ENCODE measurements around the gene VOPP1.
"Not testable (repeated sequence)": the region's sequence is repeated elsewhere in the genome, so short reads cannot be mapped to it uniquely, and the experiment has no call there.

The VOPP1 gene

DNA sequence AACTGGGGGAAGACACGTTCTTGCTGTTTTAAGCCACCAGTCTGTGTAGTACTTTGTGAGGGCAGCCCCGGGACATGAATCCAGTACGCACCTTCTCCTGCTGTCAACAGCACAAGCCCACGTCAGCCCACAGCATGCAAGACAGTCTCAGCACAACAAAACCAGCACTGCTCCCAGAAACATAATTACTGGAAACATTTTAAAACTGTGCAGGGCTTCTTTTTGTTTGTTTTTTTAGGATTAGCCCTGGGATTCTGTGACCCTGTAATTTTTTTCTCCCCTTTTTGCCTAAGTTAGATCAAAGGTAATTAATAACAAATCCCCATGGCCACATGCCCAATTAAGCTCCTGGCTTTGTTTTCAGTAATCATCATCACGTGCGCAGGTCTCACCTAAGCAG lies 87.5 kb downstream of the VOPP1 start:
- no peak for DNase-seq

DNA sequence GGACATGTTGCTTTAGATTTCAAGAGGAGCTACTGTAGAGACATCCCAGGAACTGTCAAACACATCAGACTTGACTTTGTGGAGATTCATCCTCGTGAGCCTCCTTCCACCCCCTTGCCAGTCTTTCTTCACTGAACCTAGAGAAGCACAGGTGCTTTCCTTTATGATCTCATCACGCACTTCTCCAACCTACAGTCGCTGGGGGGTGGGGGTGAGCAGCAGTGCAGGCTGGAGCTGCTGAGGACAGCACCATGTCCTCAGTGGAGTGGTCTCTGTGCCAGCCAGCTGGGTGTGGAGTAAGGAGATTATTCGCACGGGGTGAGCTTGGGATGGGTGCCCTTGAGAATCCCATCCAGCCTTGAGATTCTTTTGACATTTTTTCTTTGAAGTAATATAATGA lies 88.1 kb downstream of the VOPP1 start:
- DNase-seq: no peak

DNA sequence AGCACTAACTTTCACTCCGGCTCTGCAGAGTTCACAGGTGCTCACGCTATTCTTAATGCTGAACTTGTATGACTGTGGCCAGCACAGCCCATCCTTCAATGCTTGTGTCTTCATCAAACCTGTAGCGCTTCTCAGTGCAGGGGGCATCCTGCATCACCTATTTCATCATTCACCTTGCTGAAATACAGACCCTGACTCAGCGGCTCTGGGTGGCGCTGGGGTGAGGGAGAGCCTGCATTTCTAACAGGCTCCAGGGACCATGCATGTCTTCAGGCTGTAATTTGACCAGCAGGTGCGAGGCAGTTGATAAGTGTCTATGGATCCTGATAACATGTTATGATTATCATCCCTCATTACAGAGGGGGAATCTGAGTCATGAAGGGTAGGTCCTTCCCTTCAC lies 89.3 kb downstream of the VOPP1 start:
- no peak for DNase-seq

DNA sequence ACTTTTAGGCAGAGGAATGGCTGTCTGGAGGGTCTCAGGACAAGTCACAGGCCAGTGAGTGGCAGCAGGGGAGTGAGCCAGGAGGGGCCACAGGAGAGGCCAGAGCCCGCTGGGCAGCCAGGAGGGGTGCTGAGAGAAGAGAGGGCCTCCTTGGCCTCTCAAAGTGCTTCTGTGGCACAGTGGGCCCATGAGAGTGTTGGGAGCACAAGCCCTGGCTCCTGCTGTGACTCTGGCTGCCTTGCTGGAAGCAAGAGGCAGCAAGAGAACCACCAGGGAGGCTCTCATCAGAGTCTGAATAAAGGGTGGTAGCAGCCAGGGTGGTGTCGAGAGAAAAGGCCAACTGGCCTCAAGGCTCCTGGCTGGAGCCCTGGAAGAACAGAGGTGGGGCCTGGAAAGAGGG lies 91.1 kb downstream of the VOPP1 start:
- no peak for DNase-seq

DNA sequence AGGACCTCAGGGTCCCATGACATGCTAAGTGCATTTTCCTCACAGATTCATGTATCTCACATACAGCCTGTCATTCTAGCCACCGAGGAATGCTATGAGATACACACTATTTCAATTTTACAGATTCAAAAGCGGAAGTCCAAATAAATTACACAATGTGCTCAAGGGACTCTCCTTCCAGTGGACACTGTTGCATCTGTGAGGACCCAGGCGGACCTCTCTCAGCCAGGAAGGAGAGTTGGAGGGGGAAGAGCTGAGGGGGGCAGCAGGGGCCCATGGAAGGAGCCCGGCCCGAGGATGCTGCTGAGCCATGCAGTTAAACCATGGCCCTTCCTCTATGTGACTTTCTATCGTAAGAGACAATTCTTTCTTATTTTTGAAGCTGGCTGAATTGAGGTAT lies 93.6 kb downstream of the VOPP1 start:
- no peak for DNase-seq

DNA sequence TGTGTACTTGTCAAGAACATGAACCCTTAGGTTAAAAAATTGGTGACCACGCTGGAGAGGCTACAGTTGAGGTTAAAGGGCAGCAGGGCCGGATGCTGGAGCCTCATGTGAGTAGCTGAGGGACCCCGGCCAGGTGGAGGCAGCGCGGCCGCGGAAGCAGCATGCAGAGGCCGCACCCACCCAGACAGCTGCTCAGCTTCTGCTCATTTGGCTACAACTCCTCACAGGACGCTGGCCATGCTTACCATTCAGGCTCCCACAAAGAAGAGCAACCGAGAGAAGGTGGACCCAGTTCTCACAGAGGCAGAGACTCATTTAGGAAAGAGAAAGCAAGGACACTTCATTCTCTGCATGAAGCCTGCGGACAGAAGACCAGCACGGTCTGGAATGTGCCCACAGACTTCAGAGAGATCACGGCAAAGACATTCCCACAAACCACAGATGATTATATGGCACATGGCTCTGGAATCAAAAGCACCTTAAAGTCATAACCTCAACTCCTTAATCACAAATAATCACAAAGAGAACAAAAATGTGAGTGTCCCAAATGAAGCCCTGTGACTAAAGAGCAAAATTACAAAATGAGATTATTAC lies 94.4 kb downstream of the VOPP1 start:
- no peak for DNase-seq

DNA sequence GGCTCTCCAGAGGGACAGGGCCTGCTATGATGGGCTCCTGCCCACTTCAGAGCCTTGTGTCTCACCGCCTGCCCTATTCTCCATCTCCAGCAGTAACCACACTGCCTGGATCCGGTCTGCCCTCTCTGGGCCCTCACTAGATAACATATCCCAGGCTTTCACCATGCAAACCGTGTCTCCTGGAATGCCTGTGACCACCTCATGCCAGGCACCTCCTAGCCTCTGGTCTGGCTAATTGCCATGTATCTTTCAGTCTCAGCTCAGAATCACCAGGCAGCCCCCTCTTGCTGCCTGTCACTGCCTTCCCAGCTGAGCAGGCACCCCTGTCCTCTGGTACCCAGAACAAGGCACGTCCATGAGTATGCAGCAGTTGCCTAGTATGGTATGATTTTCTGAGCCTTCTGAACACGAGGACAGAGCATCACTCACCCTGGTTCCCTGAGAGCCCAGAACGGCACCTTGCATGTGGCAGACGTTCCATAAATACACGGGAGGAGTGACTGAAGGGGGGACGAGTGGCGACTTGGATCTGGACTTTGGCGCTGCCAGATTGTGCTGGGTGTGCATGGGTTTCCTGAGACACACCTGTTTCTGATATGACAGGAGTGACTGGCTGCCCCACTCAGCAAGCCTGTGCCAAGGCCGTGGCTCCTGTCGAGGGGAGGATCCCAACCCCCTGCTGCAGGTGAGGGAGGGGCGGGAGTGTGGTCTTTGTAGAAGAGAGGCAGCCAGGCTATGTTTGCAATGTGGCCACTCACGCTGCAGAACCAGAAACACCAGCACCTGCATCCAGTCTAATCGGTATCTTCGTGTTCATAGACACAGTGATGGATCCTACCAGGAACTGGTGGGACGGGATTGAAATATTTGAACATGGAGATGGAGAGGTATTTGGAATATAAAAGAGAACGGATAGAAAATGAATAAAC lies 95.2 kb downstream of the VOPP1 start:
- no peak for DNase-seq

DNA sequence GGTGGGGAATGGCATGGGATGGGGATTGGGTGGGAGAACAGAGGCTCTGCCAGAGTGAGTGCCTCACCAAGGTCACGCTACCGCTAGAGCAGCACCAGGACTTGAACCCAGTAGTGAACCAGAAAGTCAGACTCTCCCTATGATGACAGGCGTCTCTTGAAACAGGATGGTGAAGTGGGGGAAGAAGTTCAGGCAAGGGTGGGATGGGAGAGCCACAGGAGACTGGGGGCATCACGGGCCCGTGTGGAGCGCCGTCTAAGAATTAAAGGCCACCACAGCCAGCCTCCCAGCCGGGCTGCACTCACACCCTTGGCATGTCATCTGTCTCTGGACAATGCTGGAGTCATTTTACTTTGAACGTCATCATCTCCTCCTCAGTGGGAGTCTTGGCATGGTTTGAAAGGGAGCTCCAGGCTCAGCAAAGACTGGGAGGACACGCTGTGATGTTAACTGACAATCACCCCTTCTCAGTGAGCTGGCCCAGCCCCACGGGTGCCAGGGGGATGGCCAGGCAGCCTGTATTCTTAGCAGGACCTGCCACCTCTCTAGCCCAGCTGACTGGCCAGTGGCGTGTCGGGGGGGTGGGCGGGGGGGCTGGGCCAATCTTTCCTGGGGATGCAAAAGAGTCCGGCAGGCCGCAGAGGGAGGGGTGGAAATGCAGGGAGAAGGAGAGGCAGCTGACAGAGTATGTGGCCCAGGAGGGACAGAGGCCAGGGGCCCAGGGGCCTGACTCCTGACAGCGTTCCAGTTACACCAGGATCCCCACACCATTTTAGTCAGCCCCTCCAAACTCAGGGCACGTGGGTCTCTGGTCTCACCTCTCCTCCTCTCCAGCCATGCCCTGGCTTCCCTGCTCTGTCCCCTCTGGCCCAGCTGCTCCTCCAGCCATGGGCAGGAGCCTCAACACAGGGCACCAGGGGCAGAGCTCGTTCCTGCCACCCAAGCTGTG lies 96.2 kb downstream of the VOPP1 start:
- no peak for DNase-seq

DNA sequence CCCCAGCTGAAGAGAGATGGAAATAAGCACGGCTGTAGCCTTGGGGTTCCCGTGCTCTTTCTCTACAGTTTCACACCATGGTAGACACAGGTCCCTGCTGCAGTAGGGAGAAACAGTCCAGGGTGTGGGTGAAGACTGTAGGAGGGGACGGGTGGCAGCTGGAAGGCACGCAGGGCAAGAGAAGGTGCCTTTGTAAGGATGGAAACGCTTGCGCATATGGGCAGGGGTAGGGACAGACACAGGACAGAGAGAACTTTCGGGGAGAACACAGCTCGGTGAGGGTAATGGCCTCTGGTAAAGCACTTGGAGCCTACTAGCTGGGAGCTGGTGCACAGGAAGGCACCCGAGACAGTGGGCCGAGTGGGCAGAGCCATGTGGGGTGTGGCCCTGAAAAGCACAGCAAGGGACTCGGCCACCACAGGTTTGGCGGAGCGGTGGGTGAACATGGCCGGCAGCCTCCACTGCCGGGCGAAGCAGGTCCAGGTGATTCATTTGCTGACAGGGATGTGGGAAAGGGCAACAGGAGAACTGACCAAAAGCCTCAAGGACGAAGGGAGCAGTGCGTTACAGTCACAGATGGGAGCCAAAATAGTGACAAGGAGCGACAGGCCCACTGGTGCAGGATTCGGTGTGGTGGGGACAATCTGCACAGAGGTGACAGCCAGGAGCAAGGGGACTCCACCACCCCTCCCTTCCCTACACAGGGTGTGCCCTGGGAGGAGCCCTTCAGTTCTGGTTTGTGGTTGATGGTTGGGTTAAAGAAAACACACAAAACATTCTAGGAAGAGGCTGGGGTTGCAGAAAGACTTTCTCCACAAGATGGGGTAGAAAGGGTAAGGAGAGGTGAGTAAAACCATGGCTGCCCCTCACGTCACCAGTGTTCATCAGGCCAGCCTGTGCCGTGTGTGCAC lies 97.1 kb downstream of the VOPP1 start:
- no peak for DNase-seq

DNA sequence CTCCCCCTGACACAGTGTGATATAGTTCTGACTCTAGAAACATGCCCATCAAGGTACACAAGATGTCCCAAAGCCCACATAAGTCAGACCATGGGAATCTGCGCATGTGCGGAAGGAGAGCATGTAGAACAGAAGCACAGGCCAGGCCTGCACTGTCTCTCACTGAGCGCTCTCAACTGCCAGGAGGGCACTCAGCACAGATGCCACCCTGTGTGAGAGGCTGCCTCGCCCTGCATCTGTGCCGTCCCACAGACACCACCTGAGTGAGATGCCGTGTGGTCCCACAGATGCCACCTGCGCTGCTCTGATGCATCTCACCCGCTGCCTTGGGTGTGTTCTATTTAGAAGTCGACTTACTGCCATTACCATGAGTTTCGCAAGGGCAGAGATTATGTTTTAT lies 98.4 kb downstream of the VOPP1 start:
- DNase-seq: no peak

DNA sequence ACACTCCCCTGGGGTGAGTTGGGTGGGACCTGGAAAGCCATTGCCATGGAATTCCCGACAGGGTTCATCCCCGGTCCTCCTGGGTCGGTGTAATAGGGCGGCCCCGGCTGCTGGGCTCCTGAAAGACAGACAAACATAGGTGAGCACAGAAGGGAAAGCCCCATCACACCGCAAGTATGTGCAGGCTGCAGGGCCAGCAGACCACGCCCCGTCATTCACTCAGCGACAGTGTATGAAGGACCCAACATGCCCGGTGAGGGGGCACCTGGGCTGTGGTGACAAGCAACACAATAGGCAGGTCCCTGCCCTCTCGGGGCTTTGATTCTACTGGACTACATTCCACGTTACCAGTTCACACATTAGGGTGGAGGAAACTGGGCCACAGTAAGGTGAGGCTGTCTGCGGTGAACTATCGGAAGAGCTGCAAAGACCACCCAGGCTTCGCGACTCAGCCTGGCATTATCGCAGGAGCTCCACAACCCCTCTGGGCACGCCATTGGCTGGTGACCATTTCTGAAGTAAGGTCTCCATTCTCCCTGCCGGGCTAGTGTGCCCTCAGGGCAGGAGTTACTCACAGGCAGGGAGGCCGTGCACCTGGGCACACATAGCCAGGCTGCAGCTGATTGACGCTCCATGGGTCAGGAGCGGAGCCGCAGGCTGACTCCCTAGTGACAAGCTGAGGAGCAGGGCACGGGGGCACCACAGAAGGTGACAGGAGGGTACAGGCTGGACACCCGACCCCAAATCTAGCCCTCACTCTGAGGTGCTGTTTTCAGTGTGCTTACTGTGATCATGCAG lies 99.2 kb downstream of the VOPP1 start:
- no peak for DNase-seq

DNA sequence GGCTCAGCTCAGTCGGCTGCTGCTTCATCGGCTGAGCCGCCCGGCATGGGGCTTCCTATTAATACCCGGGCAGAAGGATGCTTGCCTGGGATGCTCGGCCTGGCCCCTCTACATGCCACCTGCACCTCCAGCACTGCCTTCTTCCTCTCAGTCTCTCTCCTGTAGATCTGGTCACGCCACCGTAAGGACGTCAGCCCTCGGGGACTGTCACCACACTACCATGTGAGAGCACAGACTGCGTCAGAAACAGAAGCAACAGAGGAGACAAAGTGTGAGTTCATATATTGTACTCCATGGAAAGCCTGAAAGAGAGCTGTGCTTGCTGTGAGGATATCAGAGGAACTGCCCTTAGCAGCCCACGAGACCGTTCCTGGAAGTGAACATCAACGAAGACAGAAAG lies 99.9 kb downstream of the VOPP1 start:
- DNase-seq: not testable (repeated sequence)

DNA sequence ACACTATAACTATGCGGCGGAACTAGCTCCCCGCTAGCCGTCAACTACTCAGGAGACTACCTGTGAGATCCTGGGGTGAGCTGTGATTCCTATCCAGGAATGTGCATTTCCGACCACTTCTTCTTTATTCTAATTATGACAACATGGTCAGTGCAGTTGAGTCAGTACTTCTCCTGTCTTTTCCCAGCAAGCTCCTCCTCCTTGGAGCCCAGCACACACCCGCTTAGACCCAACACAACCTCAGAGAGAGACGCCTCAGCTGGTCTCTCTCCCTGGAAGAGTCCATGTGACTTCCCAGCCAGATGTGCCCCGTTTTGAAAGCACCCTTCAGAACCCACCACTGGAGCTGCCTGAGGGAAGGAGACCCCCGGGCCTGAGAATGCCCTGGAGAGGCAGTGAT lies 100.7 kb downstream of the VOPP1 start:
- DNase-seq: not testable (repeated sequence)

DNA sequence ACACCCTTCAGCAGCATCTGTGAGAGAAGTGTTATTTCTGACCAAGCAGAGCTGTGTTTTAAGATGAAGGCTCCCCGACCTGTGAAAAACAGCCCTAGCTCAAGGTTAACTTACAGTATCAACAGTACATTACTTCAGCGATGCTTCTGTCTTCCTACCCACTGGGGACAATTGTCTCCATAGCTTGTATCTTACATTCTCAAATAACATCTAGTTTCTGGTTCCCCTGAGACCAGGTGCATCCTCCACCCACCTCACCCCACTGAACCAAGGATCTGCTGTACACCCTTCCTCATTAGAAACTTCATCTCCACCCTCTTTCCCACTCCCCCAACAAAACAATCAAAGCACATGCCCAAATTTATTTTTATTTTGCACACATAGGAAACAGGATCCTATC lies 102.0 kb downstream of the VOPP1 start:
- DNase-seq: no peak

DNA sequence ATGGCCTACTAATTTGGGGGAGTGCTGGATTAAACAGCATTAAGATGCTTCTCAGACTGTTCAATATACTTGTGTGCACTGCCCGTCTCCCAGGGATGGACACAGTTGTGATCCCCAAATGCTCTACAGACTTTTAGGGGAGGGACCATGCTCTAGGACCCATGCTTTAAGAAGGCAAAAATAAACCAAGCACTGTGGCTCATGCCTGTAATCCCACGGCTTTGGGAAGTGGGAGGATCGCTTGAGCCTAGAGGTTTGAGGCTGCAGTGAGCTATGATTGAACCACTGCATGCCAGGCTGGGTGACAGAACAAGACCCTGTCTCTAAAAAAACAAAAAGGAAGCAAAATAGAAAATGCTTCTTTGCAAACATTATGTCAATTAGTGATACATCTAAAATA lies 102.6 kb downstream of the VOPP1 start:
- DNase-seq: no peak

DNA sequence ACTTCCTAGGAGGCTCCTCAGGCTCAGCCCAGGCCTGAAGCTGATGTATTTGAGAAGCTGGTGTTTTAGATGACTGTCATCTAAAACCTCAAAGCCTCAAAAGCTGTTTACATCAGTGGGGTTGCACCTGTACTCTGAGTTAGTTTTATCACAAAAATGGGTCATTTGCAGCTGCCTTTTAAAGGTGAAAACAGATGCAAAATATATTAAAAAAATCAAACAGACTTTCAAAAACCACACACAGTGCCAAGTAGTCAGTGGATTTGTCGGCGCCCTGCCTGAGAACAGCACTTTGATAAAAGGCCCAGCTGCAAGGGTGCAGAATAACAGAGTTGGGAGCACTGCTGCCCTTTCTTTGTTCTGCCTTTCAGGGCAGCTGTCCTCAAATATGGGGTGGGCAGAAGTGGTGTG lies 103.0 kb downstream of the VOPP1 start:
- no peak for DNase-seq

DNA sequence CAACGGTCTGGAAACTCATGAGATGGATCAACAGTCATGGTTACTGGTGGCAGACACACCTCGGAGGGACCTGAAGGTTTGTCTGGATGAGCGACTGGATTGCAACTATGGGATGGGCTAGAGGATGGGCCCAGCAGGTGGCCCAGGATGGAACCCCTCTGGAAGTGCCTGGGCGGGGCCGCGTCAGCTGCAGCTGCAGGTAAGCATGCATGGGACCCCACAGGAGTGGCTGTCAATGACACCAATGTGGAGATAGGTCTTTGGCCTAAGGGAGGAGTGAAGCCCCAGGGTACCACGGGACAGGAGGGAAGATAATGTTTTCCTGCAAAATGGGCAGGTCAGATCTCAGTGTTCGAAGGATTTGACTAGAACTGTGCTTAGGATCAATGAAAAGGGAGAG lies 103.8 kb downstream of the VOPP1 start:
- DNase-seq: no peak

DNA sequence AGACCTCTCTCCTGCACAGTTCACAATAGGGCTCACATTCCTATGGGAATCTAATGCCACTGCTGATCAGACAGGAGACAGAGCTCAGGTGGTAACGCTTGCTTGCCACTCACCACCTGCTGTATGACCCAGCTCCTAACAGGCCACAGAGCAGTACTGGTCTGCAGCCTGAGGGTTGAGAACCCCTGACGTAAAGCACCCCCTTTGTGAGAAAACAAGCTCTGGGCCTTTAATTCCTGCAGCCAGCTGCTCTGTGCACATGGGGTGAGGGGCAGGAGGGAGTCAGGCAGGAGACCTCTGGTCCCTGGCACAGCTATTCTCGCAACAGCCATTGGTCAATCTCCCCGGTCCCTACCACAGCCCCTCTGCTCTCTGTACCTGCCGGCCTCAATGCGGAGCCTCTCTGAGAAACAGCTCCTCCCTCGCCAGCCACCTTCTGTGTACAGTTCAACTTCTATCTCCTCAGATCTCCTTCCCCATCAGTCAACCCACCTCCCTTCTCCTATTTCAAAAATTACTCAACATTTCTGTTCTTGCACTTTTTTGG lies 105.2 kb downstream of the VOPP1 start:
- DNase-seq: no peak

DNA sequence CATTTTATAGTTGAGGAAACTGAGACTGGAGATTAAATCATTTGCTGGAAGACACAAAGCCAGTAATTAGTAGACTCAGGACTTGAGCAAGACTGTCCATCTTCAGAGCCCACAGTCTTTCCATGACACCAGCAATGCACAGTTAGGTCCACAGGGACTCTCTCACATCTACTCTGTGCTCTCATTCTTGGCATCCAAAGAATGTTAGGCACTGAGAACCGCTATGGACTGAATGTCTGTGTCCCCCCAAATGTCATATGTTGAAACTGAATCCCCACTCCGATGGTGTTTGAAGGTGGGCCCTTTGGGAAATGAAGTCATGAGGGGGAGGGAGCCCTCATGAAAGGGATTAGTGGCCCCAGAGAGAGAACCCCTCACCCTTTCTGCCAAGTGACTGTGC lies 106.6 kb downstream of the VOPP1 start:
- no peak for DNase-seq

DNA sequence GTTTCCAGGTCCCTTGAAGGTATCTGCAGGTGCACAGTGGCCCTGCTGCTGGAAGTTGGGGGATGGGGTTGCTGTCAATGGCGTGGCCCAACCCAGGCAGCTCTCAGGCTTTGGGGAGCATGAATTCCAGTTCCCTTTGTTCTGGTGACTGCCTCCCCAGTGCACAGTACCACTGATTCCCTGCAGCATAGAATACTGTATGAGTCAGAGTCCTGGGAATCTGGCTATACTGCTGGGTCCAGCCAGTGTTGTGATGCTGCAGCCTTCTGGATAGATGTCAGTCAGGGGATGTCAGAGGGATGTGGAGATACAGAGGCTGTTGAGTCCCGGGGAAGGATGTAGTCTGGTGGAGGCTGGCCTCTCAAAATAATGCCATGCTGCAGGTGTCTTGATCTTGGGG lies 107.9 kb downstream of the VOPP1 start:
- no peak for DNase-seq

DNA sequence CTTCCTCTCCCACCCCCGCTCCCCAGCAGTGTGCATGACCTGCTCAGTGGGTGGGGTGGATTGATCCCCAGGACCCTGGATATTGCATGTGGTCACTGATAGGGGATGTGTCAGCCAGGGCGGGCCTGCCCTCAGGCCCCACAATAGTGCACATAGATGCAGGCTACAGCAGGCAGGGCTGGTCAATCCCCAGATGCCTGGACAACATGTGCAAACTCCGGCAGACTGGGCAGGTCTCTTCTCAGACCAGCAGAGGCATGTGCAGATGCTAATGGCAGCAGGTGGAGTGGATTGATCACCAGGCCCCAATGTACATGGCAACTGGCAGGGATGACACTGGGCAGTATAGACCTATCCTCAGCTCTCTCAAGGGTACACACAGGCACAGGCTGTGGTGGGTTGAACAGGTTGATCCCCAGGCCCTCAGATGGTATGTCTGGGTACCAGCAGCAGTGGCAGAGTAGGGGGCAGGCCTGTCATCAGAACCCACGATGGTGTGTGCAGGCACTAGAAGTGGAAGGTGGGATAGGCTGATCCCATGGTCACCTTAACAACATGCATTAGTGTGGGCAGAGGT lies 108.5 kb downstream of the VOPP1 start:
- no peak for DNase-seq
